ENCODE results near the gene COX5B.
"Not testable (repeated sequence)": the region's sequence is repeated elsewhere in the genome, so short reads cannot be mapped to it uniquely, and the experiment has no call there.

Gene COX5B

GRCh38 chr2:97626049-97626430, 19.8 kb upstream of the COX5B start:
- POLR2A ChIA-PET (ENCODE audit: low non-redundant PET); DNase-seq (ENCODE audit: low spot score): not testable (repeated sequence)
- peak overlapping the region; percentile 92 for H3K27ac ChIP-seq
- CTCF ChIA-PET = interaction anchor here (0.7 kb wide), 1 partner anchor 129 kb away, joined by 5 read pairs; no protein-coding TSS in a partner anchor

- CTCF ChIA-PET = interaction anchor here (0.6 kb wide), 1 partner anchor 58 kb away, joined by 3 read pairs; no protein-coding TSS in a partner anchor
- POLR2A ChIA-PET (ENCODE audit: low non-redundant PET) = no interaction called here
- DNase-seq (ENCODE audit: low spot score) = no peak
- H3K27ac ChIP-seq = no peak overlapping the region
- TF ChIP-seq CTCF (conservative IDR thresholded peaks at IDR 0.05; ENCODE audit: low read depth) = no peak
Observed at GRCh38 chr2:97644023-97644717, 1.7 kb upstream of the COX5B start.

- POLR2A ChIA-PET (ENCODE audit: low non-redundant PET) = interaction anchor here (1.5 to 2.0 kb wide), 2 partner anchors 17 to 19 kb away, joined by 8 to 10 read pairs; partner anchors contain the start of gene ACTR1B
- CTCF ChIA-PET = interaction anchor here (0.7 kb wide), 1 partner anchor 1135 kb away, joined by 3 read pairs; no protein-coding TSS in a partner anchor
- peak; percentile 9 for DNase-seq (ENCODE audit: low spot score)
- no peak for TF ChIP-seq CTCF (conservative IDR thresholded peaks at IDR 0.05; ENCODE audit: low read depth)
- peak overlapping the region; percentile 81 for H3K27ac ChIP-seq
Observed at GRCh38 chr2:97645112-97645694, 659 bp upstream of the COX5B start.

- CTCF ChIA-PET = interaction anchor here (0.7 kb wide), 1 partner anchor 1153 kb away, joined by 3 read pairs; no protein-coding TSS in a partner anchor
- H3K27ac ChIP-seq = peak overlapping the region; percentile 81
- no peak for TF ChIP-seq CTCF (conservative IDR thresholded peaks at IDR 0.05; ENCODE audit: low read depth)
- DNase-seq (ENCODE audit: low spot score) = no peak
- POLR2A ChIA-PET (ENCODE audit: low non-redundant PET) = no interaction called here
Observed at GRCh38 chr2:97646977-97647376, 1.1 kb downstream of the COX5B start.

GRCh38 chr2:97651114-97651513, 5.3 kb downstream of the COX5B start:
- TF ChIP-seq CTCF (conservative IDR thresholded peaks at IDR 0.05; ENCODE audit: low read depth) = no peak
- ChIA-PET POLR2A (ENCODE audit: low non-redundant PET) (no interaction called here), CTCF (no interaction called here)
- no peak for DNase-seq (ENCODE audit: low spot score)
- no peak overlapping the region for H3K27ac ChIP-seq

- POLR2A ChIA-PET (ENCODE audit: low non-redundant PET) = no interaction called here
Observed at GRCh38 chr2:97653473-97653872, 7.6 kb downstream of the COX5B start.

More at GRCh38 chr2:97653473-97653872, 7.6 kb downstream of the COX5B start:
- no peak for TF ChIP-seq CTCF (conservative IDR thresholded peaks at IDR 0.05; ENCODE audit: low read depth)
- no peak overlapping the region for H3K27ac ChIP-seq
- DNase-seq (ENCODE audit: low spot score) = no peak
- CTCF ChIA-PET = no interaction called here
